Middle frontal gyrus (tissue), 1 donor: Measurements from ENCODE around the gene GRIN3B.
"Not testable (repeated sequence)": the region's sequence is repeated elsewhere in the genome, so short reads cannot be mapped to it uniquely, and the experiment has no call there.

Experiments
- DNase-seq: peaks from one replicate; pipeline ENCODE4 v3.0.0-alpha.2; 2015; ENCODE audit warnings: low spot score; ENCODE audit errors: extremely low spot score

Gene GRIN3B, protein sequence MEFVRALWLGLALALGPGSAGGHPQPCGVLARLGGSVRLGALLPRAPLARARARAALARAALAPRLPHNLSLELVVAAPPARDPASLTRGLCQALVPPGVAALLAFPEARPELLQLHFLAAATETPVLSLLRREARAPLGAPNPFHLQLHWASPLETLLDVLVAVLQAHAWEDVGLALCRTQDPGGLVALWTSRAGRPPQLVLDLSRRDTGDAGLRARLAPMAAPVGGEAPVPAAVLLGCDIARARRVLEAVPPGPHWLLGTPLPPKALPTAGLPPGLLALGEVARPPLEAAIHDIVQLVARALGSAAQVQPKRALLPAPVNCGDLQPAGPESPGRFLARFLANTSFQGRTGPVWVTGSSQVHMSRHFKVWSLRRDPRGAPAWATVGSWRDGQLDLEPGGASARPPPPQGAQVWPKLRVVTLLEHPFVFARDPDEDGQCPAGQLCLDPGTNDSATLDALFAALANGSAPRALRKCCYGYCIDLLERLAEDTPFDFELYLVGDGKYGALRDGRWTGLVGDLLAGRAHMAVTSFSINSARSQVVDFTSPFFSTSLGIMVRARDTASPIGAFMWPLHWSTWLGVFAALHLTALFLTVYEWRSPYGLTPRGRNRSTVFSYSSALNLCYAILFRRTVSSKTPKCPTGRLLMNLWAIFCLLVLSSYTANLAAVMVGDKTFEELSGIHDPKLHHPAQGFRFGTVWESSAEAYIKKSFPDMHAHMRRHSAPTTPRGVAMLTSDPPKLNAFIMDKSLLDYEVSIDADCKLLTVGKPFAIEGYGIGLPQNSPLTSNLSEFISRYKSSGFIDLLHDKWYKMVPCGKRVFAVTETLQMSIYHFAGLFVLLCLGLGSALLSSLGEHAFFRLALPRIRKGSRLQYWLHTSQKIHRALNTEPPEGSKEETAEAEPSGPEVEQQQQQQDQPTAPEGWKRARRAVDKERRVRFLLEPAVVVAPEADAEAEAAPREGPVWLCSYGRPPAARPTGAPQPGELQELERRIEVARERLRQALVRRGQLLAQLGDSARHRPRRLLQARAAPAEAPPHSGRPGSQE

DNA sequence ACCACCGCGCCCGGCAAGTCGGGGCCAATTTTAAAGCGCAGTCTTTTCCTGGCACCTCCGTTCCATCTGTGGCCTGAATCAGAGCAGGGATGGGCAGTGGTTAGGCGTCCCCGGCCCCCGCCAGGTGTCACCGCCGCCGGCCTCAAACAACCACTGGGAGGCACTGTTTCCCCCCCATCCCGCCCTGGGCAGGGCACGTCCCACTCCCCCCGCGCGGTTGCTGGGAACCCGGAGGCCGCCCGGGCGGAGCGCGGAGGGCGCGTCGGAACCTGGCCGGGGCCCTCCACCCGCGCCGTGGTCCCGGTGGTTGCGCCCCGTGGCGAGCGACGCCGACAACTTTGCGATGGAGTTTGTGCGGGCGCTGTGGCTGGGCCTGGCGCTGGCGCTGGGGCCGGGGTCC lies at the start of gene GRIN3B:
TSS of gene GRIN3B (plus strand) at position 325 of the 400 bp plus-strand sequence. CDS start at position 344, 19 bp downstream.
- DNase-seq: no peak

DNA sequence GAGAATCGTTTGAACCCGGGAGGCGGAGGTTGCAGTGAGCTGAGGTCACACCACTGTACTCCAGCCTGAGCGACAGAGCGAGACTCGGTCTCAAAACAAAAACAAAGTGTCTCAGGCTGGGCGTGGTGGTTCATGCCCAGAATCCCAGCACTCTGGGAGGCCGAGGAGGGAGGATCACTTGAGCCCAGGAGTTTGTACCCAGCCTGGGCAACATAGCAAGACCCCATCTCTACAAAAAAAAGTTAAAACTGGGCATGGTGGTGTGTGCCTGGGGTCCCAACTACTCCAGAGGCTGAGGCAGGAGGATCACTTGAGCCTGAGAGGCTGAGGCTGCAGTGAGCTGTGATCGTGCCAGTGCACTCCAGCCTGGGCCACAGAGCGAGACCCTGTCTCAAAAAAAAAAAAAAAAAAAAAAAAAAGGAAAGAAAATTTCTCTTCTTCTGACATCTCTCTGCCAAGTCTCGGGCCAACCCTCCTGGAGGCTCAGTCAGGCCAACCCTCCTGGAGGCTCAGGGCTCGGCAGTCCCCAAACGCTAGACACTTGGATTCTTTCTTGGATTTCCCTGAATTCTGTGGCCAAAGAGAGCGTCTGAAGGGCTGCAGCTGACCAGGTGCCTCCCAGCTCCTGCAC lies 48.1 kb upstream of the GRIN3B start:
- no peak for DNase-seq

DNA sequence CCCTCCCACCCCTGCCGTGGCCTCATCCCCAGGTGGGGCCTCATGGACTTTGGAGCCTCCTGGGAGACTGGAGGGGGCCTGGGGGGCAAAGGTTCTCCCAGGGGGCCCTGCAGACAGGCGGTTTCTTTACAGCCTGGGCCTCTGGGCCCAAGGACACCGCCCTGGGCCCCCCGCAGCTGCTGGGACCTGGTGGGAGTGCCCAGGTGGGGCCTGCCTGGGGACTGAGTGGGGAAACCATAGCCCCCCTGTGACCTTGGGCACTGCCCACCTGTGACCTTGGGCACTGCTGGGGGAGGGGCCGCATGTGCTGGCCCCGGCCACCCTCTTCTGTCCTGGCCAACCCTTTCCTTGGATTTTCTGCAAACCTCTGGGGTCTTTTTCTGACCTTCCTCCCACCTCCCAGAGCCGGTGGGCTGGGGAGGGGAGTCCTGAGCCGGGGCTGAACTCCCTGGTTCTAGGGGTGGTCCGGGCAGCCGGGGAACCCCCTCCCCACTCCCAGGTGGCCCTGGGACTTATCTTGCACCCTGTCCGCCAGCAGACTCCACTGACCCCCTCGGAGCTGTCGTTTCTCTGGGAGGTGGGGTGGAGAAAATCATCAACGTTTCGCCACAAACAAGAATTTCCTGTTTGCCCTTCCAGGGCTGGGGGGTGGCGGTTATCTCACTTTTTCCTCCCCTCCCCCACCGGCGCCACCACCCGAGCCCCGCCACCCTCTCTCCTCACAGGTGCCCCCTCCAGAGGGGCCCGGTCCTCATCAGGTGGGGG lies 47.4 kb upstream of the GRIN3B start:
- DNase-seq: no peak

DNA sequence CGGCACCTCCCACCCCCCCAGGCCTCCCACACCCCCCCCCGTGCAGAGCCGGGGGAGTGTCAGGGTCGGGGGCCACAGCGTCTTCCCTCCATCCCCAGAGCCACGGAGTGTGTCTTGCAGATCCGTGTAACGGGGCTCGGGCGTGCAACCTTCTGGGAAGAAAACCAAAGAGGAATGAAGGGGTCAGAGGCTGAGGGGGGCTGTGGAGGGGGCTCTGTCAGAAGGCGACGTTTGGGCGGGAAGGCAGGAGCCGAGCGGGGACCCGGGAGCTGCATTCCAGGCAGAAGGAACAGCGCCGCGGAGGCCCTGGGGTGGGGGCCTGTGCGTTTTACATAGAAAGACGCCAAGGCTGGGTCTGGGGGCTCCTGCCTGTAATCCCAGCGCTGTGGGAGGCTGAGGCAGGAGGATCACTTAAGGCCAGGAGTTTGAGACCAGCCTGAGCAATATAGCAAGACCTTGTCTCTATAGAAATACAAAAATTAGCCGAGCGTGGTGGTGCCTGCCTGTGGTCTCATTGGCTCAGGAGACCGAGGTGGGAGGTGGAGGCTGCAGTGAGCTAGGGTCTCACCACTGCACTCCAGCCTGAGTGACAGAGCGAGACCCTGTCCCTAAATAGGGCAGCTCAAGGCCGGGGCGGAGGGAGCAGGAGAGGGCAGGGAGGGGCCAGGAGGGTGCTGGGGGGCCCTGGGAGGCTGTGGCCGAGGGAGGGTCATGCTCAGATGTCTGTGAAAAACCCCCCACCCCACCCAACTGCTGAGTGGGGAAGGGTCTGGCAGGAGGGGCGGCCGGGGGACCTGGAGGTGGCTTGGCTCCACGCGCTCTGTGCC lies 46.6 kb upstream of the GRIN3B start:
- no peak for DNase-seq

DNA sequence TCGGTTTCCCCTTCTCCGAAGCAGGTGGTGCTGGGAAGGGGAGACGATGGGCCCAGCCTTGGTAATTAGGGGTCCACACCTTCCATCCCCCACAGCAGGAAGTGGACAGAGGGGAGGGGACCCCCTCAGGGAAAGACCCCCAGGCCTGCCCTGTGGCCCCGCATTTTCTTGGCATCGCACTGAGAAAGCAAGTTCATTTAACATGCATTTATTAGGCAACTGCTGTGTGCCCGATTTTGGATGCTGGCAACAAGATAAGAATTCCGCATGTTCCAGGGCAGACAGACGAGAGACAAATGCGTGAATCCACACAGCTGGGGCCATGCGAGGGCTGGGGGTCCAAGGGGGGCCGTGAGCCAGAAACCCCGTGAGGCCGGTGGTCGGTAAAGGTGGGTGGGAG lies 45.9 kb upstream of the GRIN3B start:
- DNase-seq: no peak

DNA sequence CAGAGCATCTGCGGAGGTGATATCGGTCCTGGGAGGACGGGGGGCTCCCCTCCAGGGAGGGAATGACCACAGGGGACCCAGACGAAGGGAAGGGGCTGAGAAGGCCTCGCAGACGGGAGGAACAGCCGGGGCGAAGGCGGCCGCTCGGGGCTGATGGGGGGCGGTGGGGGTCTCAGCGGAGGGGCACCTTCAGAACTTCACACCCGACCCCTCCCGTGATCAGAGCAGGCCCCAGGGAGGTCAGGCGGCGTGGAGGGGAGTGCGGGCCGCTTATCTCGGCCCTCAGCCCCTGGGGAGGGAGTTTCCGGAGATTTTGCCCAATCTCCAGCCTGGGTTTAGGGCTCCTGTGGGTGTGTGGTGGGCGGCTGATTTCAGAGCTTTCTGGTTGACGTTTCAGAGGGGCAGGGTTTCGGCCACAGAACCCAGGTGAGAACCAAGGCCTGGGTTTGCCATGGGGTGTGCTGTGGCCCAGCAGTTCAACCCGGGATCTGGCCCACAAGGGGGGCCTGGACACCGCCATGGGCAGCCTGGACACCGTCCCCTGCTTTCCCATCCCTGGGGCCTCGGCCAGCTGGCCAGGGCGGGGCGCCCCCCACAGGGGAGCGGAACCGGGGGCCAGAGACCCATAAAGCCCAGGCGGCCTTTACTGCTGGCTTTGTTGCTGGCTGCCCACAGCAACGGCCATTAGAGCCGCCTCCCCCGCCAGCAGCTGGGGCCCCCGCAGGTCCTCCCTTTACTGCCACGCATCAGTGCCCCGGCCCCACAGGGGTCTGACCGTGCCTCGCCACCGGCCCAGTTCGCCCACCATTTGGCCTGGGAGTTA lies 45.3 kb upstream of the GRIN3B start:
- no peak for DNase-seq

DNA sequence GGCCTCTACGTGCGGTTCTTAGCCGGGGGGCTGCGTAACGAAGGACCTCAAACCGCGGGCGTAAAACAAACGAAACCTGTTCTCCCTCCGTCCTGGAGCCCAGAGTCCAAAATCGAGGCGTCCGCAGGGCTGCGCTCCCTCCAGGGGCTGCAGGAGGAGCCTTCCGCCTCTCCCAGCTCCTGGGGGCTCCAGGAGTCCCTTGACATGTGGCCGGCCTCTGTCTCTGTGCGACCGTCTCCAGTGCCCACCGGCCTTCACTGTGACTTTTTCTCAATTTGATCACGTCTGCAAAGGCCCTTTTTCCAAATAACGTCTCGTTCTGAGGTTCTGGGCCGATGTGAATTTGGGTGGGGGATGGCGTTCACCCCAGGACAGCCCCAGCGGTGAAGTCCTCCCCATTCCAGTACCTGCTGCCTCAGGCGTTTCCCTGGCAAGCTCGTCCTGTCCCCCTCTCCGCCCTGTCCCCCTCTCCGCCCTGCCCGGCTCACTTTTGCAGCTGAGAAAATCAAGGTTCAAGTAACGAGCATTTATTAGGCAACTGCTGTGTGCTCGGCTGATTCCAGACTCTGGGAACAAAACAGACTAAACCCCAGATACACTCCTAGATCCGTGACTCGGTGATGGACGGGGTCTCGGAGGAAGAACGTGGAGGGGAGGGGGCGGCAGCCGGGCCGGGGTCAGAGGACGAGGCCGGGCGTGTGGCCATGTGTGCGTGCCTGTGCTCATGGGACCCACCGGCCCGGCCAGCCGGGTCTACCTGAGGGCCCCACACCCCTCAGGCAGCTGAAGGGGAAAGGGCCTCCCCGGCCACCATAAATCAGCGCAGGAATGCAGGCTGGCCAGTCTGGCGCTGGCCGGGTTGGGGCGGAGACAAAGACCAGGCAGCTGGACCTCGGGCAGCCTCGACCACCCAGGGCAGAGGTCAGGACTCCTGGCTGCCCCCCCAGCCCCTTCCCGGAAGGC lies 44.1 kb upstream of the GRIN3B start:
- no peak for DNase-seq

DNA sequence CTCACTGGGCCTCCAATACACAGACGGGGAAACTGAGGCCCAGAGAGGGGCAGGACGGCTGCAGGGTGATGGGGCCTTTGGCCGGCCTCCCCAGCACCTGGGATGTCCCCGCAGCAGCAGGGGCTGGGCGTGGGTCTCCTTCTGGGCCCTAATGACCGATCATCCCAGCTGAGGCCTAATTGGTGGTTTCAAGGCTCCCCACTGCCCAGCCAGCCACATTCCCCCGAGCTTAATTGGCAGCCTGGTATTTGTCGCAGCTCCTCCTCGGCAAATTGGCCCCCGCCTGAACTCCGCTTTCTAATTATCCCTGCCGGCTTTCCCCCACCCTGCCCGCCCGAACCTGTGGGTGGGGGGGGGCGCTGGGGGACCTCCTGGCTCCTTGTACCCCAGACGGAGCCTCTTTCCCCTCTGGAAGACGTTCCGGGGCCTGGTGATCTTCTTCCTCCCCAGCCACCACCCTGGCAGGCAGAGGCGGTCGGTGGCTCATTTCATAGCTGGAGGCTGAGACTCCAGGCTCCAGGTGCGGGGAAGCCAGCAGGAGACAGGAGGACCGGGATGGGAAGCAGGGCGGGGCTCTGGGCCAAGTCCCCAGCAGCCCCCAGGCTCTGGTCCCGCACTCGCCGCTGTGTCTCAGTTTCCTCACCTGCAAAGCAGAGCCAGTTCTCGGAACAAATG lies 43.3 kb upstream of the GRIN3B start:
- no peak for DNase-seq

DNA sequence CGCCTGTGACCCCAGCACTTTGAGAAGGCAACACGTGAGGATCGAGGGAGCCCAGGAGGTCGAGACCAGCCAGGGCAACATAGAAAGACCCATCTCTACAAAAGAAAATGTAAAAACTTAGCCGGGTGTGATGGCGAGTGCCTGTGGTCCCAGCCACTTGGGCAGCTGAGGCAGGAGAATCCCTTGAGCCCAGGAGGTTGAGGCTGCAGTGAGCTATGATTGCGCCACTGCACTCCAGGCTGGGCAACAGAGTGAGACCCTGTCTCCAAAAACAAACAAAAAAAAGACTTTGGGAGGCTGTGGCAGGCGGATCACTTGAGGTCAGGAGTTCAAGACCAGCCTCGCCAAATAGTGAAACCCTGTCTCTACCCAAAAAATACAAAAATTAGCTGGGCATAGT lies 42.6 kb upstream of the GRIN3B start:
- DNase-seq: not testable (repeated sequence)

DNA sequence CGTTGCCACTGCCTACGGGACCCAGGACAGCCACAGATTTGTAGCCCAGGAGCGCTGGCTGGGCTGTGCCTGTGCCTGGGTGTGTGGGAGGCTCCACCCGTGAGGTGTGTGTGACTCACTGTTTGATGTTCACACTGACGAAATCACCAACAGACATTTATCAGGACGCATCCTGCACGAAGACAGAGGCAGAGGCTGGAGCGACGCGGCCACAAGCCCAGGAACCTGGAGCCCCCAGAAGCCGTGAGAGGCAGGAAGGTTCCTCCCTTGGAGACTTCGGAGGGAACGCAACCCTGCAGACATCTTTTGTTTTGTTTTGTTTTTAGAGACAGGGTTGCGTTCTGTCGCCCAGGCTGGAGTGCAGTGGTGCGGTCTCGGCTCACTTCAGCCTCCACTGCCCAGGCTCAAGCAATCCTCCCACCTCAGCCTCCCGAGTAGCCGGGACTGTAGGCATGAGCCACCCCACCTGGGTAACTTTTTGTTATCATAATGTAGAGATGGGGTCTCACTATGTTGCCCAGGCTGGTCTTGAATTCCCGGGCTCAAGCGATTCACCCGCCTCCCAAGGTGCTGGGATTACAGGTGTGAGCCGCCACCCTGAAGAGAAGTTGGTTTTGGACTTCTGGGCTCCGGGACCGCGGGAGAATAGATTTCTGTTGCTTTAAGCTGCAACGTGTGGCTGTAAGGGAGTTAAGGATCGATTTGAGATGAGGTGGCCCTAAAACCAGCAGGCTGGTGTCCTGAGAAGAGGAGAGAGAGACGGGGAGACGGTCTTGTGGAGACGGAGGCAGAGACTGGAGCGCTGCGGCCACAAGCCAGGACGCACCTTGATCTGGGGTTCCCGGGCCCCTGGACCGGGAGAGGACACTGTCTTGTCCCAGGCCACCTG lies 41.0 kb upstream of the GRIN3B start:
- DNase-seq: no peak

DNA sequence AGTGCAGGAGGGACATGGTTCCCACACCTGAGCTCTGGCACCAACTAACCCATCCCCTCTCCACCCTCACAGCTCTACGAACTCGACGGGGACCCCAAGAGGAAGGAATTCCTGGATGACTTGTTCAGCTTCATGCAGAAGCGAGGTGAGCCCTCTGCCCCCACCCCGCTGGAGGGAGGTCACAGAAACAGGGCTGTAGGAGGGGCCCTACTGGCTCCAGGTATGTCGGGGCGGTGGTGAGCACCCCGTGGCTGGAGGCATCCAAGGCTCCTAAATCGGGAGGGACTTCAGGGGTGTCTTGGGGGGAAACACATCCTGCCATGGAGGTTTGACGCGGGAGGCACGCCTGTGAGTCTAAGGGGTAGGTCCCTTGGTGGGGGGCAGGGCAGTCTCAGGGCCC lies 40.2 kb upstream of the GRIN3B start:
- DNase-seq: no peak

DNA sequence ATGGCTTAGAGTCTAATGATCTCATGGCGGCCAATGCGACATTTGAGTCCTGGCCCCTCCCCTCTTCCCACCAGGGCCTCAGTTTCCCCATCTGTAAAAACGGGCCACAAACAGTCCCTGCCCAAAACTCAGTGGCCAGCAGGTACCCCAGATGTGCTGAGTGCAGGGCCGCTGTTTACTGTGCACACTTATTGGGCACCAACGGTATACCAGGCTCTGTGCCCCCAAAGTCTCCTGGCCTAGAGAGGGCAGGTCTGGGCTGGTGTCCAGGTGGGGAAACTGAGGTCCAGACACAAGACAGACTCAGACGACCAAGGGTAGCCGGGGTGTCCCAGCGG lies 39.6 kb upstream of the GRIN3B start:
- no peak for DNase-seq

DNA sequence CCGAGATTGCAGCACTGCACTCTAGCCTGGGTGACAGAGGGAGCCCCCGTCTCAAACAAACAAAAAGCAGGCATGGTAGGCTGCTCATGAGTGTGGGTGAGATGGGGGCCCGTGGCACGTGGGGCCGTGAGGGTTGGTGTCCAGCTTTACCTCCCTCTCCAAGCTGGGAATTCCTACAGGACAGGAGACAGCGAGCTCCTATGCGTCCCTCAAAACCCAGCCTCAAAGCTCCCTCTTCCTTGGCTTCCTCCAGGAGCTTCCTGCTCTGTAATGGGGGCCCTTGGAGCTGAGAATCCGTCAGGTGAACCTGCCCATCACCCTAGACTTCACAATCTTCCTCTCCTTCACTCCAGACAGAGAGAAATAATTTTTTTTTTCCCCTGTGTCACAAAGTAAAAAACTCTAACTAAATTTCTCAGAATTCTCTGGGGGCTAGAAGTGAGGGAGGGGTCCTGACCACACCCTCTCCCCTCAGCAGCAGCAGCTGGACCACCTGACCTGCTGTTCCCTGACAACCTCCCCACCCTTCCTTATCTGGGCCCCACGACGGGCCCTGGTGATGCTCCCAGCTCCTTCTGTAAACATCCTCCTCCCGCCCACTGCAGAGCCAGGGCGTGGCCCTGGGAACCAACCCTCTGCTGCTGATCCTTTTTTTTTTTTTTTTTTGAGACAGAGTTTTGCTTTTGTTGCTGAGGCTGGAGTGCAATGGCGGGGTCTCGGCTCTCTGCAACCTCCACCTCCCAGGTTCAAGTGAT lies 38.2 kb upstream of the GRIN3B start:
- no peak for DNase-seq

DNA sequence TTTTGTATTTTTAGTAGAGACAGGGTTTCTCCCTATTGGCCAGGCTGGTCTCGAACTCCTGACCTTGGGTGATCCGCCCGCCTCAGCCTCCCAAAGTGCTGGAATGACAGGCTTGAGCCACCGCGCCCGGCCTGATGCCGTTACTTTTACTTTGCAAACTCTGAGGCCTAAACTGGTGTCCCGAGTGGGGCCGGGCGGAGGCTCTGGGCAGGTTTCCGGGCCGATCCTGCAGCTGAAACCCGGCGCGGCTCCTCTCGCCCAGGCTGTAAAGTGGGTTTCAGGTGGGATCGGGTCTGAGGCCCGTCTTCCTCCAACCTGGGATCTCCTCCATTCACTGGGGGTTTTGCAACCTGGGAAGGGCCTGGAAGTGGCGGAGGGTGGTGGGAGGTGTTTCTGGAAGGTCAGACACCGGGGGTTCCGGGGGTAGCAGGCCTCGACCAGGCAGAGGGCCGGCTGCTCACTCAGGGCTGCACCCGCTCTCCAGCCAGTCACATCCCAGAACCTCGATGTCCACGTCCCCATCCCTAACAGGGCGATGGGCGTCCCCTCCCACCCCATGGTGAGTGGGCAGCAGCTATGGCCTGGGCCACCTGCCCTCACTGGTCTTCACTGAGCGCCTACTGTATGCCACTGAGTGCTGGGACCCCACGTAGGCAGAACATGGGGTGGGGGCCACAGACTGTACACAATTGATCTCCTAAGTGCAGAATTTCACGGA lies 37.4 kb upstream of the GRIN3B start:
- DNase-seq: no peak

DNA sequence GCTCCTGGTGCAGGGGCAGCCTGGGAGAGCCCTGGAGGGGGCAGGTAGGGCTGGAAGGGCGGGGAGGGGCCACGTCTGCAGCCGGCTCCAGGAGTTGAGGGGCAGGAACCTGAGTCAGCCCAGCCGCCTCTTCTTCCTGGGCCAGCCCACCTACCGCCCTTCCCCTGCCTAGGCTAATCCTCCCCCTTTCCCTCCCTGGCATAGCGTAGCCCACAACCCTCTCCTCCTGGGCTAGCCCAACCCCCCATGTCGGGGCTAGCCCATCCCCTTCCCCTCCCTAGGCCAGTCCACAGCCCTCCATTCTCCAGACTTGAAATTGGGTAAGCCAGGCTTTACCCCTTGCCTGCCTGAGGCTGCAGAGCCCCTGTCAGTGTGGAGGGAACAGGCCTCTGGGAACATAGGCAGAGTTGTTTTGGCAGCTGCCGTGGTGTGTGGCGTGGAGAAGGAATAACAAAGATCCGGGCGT lies 36.7 kb upstream of the GRIN3B start:
- DNase-seq: no peak
